Endothelial cell of umbilical vein (primary cell): ENCODE measurements around the gene GNPDA1. TPM values are rescaled to one million over a fixed set of nuclear protein-coding genes. Genes with fewer than 3 reads are reported as not detected.

ENCODE experiments used
- BruUV-seq: library from RNA; stranded (reverse); fragments of 400-500 nt; replicated peaks from 2 replicates; lab custom pipeline; 2021; lab: Mats Ljungman, UMichigan
- CTCF ChIA-PET: fragments of 300-600, 350-600 bp; sonication (Branson Sonifier 250); formaldehyde crosslinking; loops from one replicate; lab custom pipeline; 2021; ENCODE audit warnings: antibody characterized with exemption, inconsistent platforms; lab: Charles Lee
- POLR2A ChIA-PET: fragments of 300-600, 350-600 bp; sonication (Branson Sonifier 250); formaldehyde crosslinking; loops from one replicate; lab custom pipeline; 2021; ENCODE audit warnings: antibody characterized with exemption, inconsistent platforms; lab: Charles Lee
- DNase-seq: peaks from one replicate; pipeline ENCODE4 v3.0.0-alpha.2; 2011; ENCODE audit warnings: low read depth, low spot score
- FAIRE-seq: peaks from 2 replicates; lab custom pipeline; 2011; peaks lifted over from hg19 to GRCh38; lab: Jason Lieb, UNC
- H2AFZ ChIP-seq: 2 replicates; pipeline ENCODE4 v1.6.0; 2012; ENCODE audit warnings: low read depth, low read length, control low read depth, inconsistent platforms
- H3K27ac ChIP-seq: 2 replicates; pipeline ENCODE4 v1.5.1; 2011; ENCODE audit warnings: low read depth, mild to moderate bottlenecking, control low read depth, low read length, moderate library complexity; ENCODE audit not compliant: insufficient read depth
- H3K27me3 ChIP-seq, 2 experiments: 2 replicates each; pipeline versions ENCODE4 v1.6.0 to v1.6.1; 2011; ENCODE audit warnings: low read length in 2 of 2, mixed read lengths in 1 of 2; ENCODE audit not compliant: control insufficient read depth in 2 of 2, insufficient read depth in 2 of 2
- H3K36me3 ChIP-seq, 2 experiments: 2 replicates in 1 of 2; 3 replicates in 1 of 2; pipeline ENCODE4 v1.5.1; 2011; ENCODE audit warnings: low read length in 2 of 2, mild to moderate bottlenecking in 1 of 2, moderate library complexity in 1 of 2; ENCODE audit not compliant: control insufficient read depth in 2 of 2, insufficient read depth in 2 of 2; ENCODE audit errors: extremely low read depth in 1 of 2
- H3K4me1 ChIP-seq: 3 replicates; pipeline ENCODE4 v1.5.1; 2011; ENCODE audit warnings: mild to moderate bottlenecking, low read length; ENCODE audit not compliant: control insufficient read depth, insufficient read depth; ENCODE audit errors: extremely low read depth
- H3K4me2 ChIP-seq: 2 replicates; pipeline ENCODE4 v1.6.1; 2011; ENCODE audit warnings: low read length, control low read depth, mixed read lengths; ENCODE audit not compliant: insufficient read depth
- H3K4me3 ChIP-seq, 3 experiments: fragments of 200-600 bp in 1 of 3; sonication (generic), shearing (Covaris generic) in 1 of 3; replicated peaks in 1 of 3; 2 replicates each; pipeline ENCODE4 v1.5.1; 2011 to 2016; ENCODE audit warnings: control low read depth in 3 of 3, low read length in 3 of 3, mild to moderate bottlenecking in 2 of 3, inconsistent platforms in 1 of 3, low read depth in 1 of 3, moderate library complexity in 1 of 3; ENCODE audit not compliant: insufficient read depth in 1 of 3
- H3K79me2 ChIP-seq: 2 replicates; pipeline ENCODE4 v1.6.0; 2012; ENCODE audit warnings: low read length, inconsistent platforms; ENCODE audit not compliant: control insufficient read depth, insufficient read depth
- H3K9ac ChIP-seq: replicated peaks from 2 replicates; pipeline ENCODE3; 2011; ENCODE audit warnings: low read length, control low read depth; ENCODE audit not compliant: insufficient read depth; ENCODE audit errors: extremely low read depth
- H3K9me1 ChIP-seq: replicated peaks from 3 replicates; pipeline ENCODE4 v1.6.0; 2011; ENCODE audit warnings: mild to moderate bottlenecking, low read length; ENCODE audit not compliant: control insufficient read depth, insufficient read depth; ENCODE audit errors: extremely low read depth
- H3K9me3 ChIP-seq: replicated peaks from 2 replicates; pipeline ENCODE4 v1.5.1; 2012; ENCODE audit warnings: low read length, inconsistent platforms; ENCODE audit not compliant: control insufficient read depth, insufficient read depth
- H4K20me1 ChIP-seq: replicated peaks from 2 replicates; pipeline ENCODE3; 2011; ENCODE audit warnings: mild to moderate bottlenecking, low read length; ENCODE audit not compliant: control insufficient read depth, insufficient read depth; ENCODE audit errors: extremely low read depth
- CTCF ChIP-seq, 2 donors: IDR thresholded peaks; 1 replicate in 1 of 2; 2 replicates in 1 of 2; pipeline ENCODE4 v1.5.1; 2011; ENCODE audit warnings: low read length in 2 of 2, mild to moderate bottlenecking in 2 of 2, moderate library complexity in 2 of 2, control low read depth in 1 of 2, inconsistent platforms in 1 of 2, low read depth in 1 of 2; ENCODE audit not compliant: insufficient read depth in 1 of 2; ENCODE audit errors: extremely low read depth in 1 of 2
- FOS ChIP-seq: IDR thresholded peaks from 2 replicates; pipeline ENCODE4 v1.6.1; 2011; ENCODE audit warnings: mild to moderate bottlenecking, low read length, moderate library complexity, borderline replicate concordance; ENCODE audit not compliant: insufficient read depth
- GATA2 ChIP-seq: IDR thresholded peaks from 2 replicates; pipeline ENCODE4 v1.7.0; 2011; ENCODE audit warnings: low read depth, mild to moderate bottlenecking, moderate library complexity, mixed read lengths, low read length; ENCODE audit not compliant: insufficient read length, insufficient read depth
- JUN ChIP-seq: IDR thresholded peaks from 2 replicates; pipeline ENCODE4 v1.6.1; 2011; ENCODE audit warnings: borderline replicate concordance, low read depth; ENCODE audit not compliant: insufficient read length, insufficient read depth
- POLR2A ChIP-seq: IDR thresholded peaks from 2 replicates; pipeline ENCODE4 v1.6.1; 2012; ENCODE audit warnings: low read depth, mild to moderate bottlenecking, control low read depth, low read length
- POLR2AphosphoS5 ChIP-seq: IDR thresholded peaks from 2 replicates; pipeline ENCODE4 v1.6.1; 2012; ENCODE audit warnings: low read depth, mild to moderate bottlenecking, control low read depth, low read length, moderate library complexity; ENCODE audit not compliant: insufficient read depth
- dilution Hi-C: fragments of 300-500 bp; cut with MboI; formaldehyde crosslinking; loops from one replicate; pipeline ENCODE4 v1.15.0; 2019; ENCODE audit warnings: low sequenced_read_pairs; ENCODE audit not compliant: extremely low pct_ligation_motif_present
- intact Hi-C: fragments of 100-400 bp; cut with micrococcal nuclease; formaldehyde crosslinking; loops from one replicate; pipeline ENCODE4 v1.10.0; 2022
- polyA plus RNA-seq, 4 experiments: library from polyadenylated mRNA; depleted of rRNA in 3 of 4; stranded (reverse) in 3 of 4; unstranded in 1 of 4; fragments of >200 nt; gene quantifications; 2 replicates each; pipeline versions ENCODE4 v1.2.1 to v1.2.3, GENCODE V29; 2011 to 2012; ENCODE audit warnings: missing spikeins in 1 of 4
- total RNA-seq: library from RNA; stranded (reverse); gene quantifications from 2 replicates; pipeline ENCODE4 v1.2.3, GENCODE V29; 2021

GNPDA1 gene
- total and polyA plus RNA-seq, 2 donors (not counting 3 experiments of a cell fraction or from before 2014, with no cell fraction given), result 22.5 to 49.3 TPM

GRCh38 chr5:141973871-141974595 lies 38.8 kb downstream of the GNPDA1 start:
- TF ChIP-seq CTCF (IDR thresholded peaks at IDR 0.05; ENCODE audit: extremely low read depth in 1 of 2, insufficient read depth in 1 of 2, low read depth in 1 of 2, low read length in 2 of 2), result no peak
- peak; percentile 59 for TF ChIP-seq FOS
- no peak for TF ChIP-seq GATA2
- no peak for TF ChIP-seq POLR2AphosphoS5
- TF ChIP-seq POLR2A, result no peak
- TF ChIP-seq JUN, result no peak
- intact Hi-C loops, result no loop called here
- ChIA-PET CTCF (interaction anchor here (1.6 kb wide), 1 partner anchor 282 kb away, joined by 4 read pairs; no protein-coding TSS in a partner anchor), POLR2A (no interaction called here)
- no TSS peak for BruUV-seq
- peaks cover 20% of the 10 kb centered on the region for H3K4me1 ChIP-seq
- DNase-seq, result no peak
- no peak overlapping the region for H2AFZ ChIP-seq
- H4K20me1 ChIP-seq, result no peaks in the 10 kb centered on the region
- no peak overlapping the region for H3K27ac ChIP-seq
- dilution Hi-C loops, result no loop called here
- peak overlapping the region; percentile 15 for H3K4me2 ChIP-seq
- H3K9me3 ChIP-seq, result no peaks in the 10 kb centered on the region
- no peak overlapping the region for H3K4me3 ChIP-seq
- no peaks in the 10 kb centered on the region for H3K9me1 ChIP-seq
- H3K79me2 ChIP-seq, result peaks cover 30% of the 10 kb centered on the region
- no peaks in the 10 kb centered on the region for H3K27me3 ChIP-seq
- peak; percentile 4 for FAIRE-seq
- H3K9ac ChIP-seq, result no peak overlapping the region
- H3K36me3 ChIP-seq, result peaks cover 18 to 19% of the 10 kb centered on the region in 2 experiments
